AG04450 (cell line): ENCODE data around the gene KCNN3. TPM values are rescaled to one million over a fixed set of nuclear protein-coding genes. Genes with fewer than 3 reads are reported as not detected.

Source experiments
- CTCF ChIA-PET: fragments of 300-600, 350-600 bp; formaldehyde crosslinking; extraction: SDS; loops from one replicate; lab custom pipeline; 2022; ENCODE audit warnings: antibody characterized with exemption, inconsistent platforms; lab: Charles Lee
- POLR2A ChIA-PET: fragments of 350-600 bp; formaldehyde crosslinking; extraction: SDS; loops from one replicate; lab custom pipeline; 2021; ENCODE audit warnings: antibody characterized with exemption, inconsistent platforms; lab: Yijun Ruan, JAX
- DNase-seq: peaks from one replicate; pipeline ENCODE4 v3.0.0-alpha.2; 2011; ENCODE audit warnings: low read depth, low spot score
- H3K27ac ChIP-seq: one replicate; pipeline ENCODE4 v1.5.1; 2012; ENCODE audit warnings: low read depth, low read length, control low read depth
- H3K27me3 ChIP-seq: one replicate; pipeline ENCODE4 v1.6.0; 2012; ENCODE audit warnings: low read length; ENCODE audit not compliant: control insufficient read depth, insufficient read depth
- H3K4me3 ChIP-seq: 2 replicates; pipeline ENCODE4 v1.5.1; 2011; ENCODE audit warnings: mild to moderate bottlenecking, low read depth, low read length, control low read depth
- H3K9me3 ChIP-seq: 2 replicates; pipeline ENCODE4 v1.5.1; 2012; ENCODE audit warnings: low read length; ENCODE audit not compliant: control insufficient read depth, insufficient read depth
- CTCF ChIP-seq: IDR thresholded peaks from 2 replicates; pipeline ENCODE4 v1.5.1; 2011; ENCODE audit warnings: low read depth, low read length, control low read depth, inconsistent platforms
- polyA plus RNA-seq: library from polyadenylated mRNA; depleted of rRNA; stranded (reverse); fragments of >200 nt; gene quantifications from 2 replicates; pipeline ENCODE4 v1.2.3, GENCODE V29; 2011

Gene KCNN3
- polyA plus RNA-seq, 1 experiment, result 0.09 TPM

GRCh38 chr1:154775621-154776605, 94.2 kb downstream of the KCNN3 start:
- no peak overlapping the region for H3K4me3 ChIP-seq
- DNase-seq, result no peak
- CTCF ChIA-PET, result no interaction called here
- H3K27ac ChIP-seq, result no peak overlapping the region
- no peak for TF ChIP-seq CTCF
- POLR2A ChIA-PET, result no interaction called here
- H3K27me3 ChIP-seq, result peaks cover 27% of the 10 kb centered on the region
- peaks cover 5% of the 10 kb centered on the region for H3K9me3 ChIP-seq

- no peak for TF ChIP-seq CTCF
- peaks cover 5% of the 10 kb centered on the region for H3K9me3 ChIP-seq
- peaks cover 28% of the 10 kb centered on the region for H3K27me3 ChIP-seq
- no peak for DNase-seq
- H3K4me3 ChIP-seq, result no peak overlapping the region
- CTCF ChIA-PET, result no interaction called here
- H3K27ac ChIP-seq, result no peak overlapping the region
- POLR2A ChIA-PET, result no interaction called here
Observed at GRCh38 chr1:154774175-154774855, 95.8 kb downstream of the KCNN3 start.

GRCh38 chr1:154773551-154773950, 96.5 kb downstream of the KCNN3 start:
- ChIA-PET CTCF (no interaction called here), POLR2A (no interaction called here)
- DNase-seq, result no peak

GRCh38 chr1:154772606-154773506, 97.2 kb downstream of the KCNN3 start:
- Histone ChIP-seq H3K27ac (no peak overlapping the region), H3K27me3 (peaks cover 37% of the 10 kb centered on the region), H3K4me3 (no peak overlapping the region), H3K9me3 (no peaks in the 10 kb centered on the region; the same call in 1 of the 2 replicates)
- ChIA-PET CTCF (no interaction called here), POLR2A (no interaction called here)
- no peak for DNase-seq
- TF ChIP-seq CTCF, result no peak

More at GRCh38 chr1:154773551-154773950, 96.5 kb downstream of the KCNN3 start:
- peaks cover 31% of the 10 kb centered on the region for H3K27me3 ChIP-seq
- TF ChIP-seq CTCF, result no peak
- H3K9me3 ChIP-seq, result peaks cover under 1% of the 10 kb centered on the region; the same call in 1 of the 2 replicates
- no peak overlapping the region for H3K4me3 ChIP-seq
- no peak overlapping the region for H3K27ac ChIP-seq
